Endodermal cell (in vitro differentiated cells): Measurements from ENCODE around the gene OR2B2. TPM values are rescaled to one million over a fixed set of nuclear protein-coding genes. Genes with fewer than 3 reads are reported as not detected.

ENCODE experiments used
- DNase-seq: peaks from one replicate; pipeline ENCODE4 v3.0.0-alpha.2; 2017
- H3K27ac ChIP-seq: 2 replicates; pipeline ENCODE4 v1.5.1; 2013; ENCODE audit warnings: mild to moderate bottlenecking, low read depth, low read length, moderate library complexity
- H3K27me3 ChIP-seq: 2 replicates; pipeline ENCODE4 v1.6.1; 2013; ENCODE audit warnings: mild to moderate bottlenecking, low read length, moderate library complexity; ENCODE audit not compliant: insufficient read depth, control insufficient read depth, poor library complexity, severe bottlenecking
- H3K36me3 ChIP-seq: 2 replicates; pipeline ENCODE4 v1.7.0; 2013; ENCODE audit warnings: mild to moderate bottlenecking, low read length, moderate library complexity; ENCODE audit not compliant: control insufficient read depth, insufficient read depth
- H3K4me1 ChIP-seq: one replicate; pipeline ENCODE4 v1.7.0; 2013; ENCODE audit warnings: low read length; ENCODE audit not compliant: control insufficient read depth, insufficient read depth
- H3K4me3 ChIP-seq: 2 replicates; pipeline ENCODE4 v1.5.1; 2013; ENCODE audit warnings: mild to moderate bottlenecking, low read length, moderate library complexity
- H3K9ac ChIP-seq: 2 replicates; pipeline ENCODE4 v1.6.1; 2013; ENCODE audit warnings: mild to moderate bottlenecking, low read length, moderate library complexity; ENCODE audit not compliant: poor library complexity, severe bottlenecking; ENCODE audit errors: extremely low read depth
- H3K9me3 ChIP-seq: 2 replicates; pipeline ENCODE4 v1.6.1; 2013; ENCODE audit warnings: mild to moderate bottlenecking, low read length, moderate library complexity; ENCODE audit not compliant: control insufficient read depth
- H3K27ac Mint-ChIP-seq: 2 replicates; pipeline ENCODE4 v1.8.0; 2020; ENCODE audit warnings: mixed read lengths
- H3K27me3 Mint-ChIP-seq: 2 replicates; pipeline ENCODE4 v1.8.0; 2021; ENCODE audit warnings: mild to moderate bottlenecking, mixed read lengths; ENCODE audit not compliant: insufficient read depth
- H3K36me3 Mint-ChIP-seq: 2 replicates; pipeline ENCODE4 v1.8.0; 2020; ENCODE audit warnings: low read depth, mixed read lengths
- H3K4me1 Mint-ChIP-seq: 2 replicates; pipeline ENCODE4 v1.8.0; 2020; ENCODE audit warnings: mixed read lengths
- H3K4me3 Mint-ChIP-seq: 2 replicates; pipeline ENCODE4 v1.8.0; 2020; ENCODE audit warnings: mild to moderate bottlenecking, moderate library complexity, mixed read lengths
- H3K9me3 Mint-ChIP-seq: 2 replicates; pipeline ENCODE4 v1.8.0; 2020; ENCODE audit warnings: mild to moderate bottlenecking, mixed read lengths
- WGBS, 2 experiments: methylation state at CpG; one replicate each; pipeline versions ENCODE4 v1.1.5 to v1.1.7; 2013; ENCODE audit warnings: missing lambda C conversion rate in 2 of 2, mixed read lengths in 1 of 2; ENCODE audit not compliant: insufficient coverage in 1 of 2, insufficient read length in 1 of 2; 5-methylcytosine and 5-hydroxymethylcytosine counted together
- total RNA-seq, 2 donors: library from RNA; stranded (reverse); fragmentation: NEBNext Ultra II Directional in 1 of 2; extraction: Animal tissue kit (Norgen Biotek cat#: 25700) in 1 of 2; gene quantifications; 2 replicates in 1 of 2; 3 replicates in 1 of 2; pipeline ENCODE4 v1.2.1, GENCODE V29; 2021
- TF ChIP-seq, protein P1 (sequence below): fragments of 200-600 bp; sonication (generic); conservative IDR thresholded peaks from 2 replicates; pipeline ENCODE4 v1.5.0; 2021; ENCODE audit warnings: antibody characterized with exemption, mild to moderate bottlenecking

OR2B2 gene
- total RNA-seq, 2 donors from 2014 or later, result not detected

GRCh38 chr6:27893059-27893835, 18.9 kb downstream of the OR2B2 start:
- H3K4me3 Mint-ChIP-seq, result no peak overlapping the region
- TF ChIP-seq, protein P1, sequence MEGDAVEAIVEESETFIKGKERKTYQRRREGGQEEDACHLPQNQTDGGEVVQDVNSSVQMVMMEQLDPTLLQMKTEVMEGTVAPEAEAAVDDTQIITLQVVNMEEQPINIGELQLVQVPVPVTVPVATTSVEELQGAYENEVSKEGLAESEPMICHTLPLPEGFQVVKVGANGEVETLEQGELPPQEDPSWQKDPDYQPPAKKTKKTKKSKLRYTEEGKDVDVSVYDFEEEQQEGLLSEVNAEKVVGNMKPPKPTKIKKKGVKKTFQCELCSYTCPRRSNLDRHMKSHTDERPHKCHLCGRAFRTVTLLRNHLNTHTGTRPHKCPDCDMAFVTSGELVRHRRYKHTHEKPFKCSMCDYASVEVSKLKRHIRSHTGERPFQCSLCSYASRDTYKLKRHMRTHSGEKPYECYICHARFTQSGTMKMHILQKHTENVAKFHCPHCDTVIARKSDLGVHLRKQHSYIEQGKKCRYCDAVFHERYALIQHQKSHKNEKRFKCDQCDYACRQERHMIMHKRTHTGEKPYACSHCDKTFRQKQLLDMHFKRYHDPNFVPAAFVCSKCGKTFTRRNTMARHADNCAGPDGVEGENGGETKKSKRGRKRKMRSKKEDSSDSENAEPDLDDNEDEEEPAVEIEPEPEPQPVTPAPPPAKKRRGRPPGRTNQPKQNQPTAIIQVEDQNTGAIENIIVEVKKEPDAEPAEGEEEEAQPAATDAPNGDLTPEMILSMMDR, result no peak
- Histone ChIP-seq H3K27me3 (no peaks in the 10 kb centered on the region), H3K9ac (peak overlapping the region; percentile 96), H3K36me3 (no peaks in the 10 kb centered on the region), H3K4me3 (peak overlapping the region; percentile 92), H3K4me1 (peaks cover 11% of the 10 kb centered on the region), H3K27ac (peak overlapping the region; percentile 94), H3K9me3 (no peaks in the 10 kb centered on the region)
- no peak overlapping the region for H3K27ac Mint-ChIP-seq
- H3K4me1 Mint-ChIP-seq, result peaks cover 26% of the 10 kb centered on the region
- WGBS, 2 experiments, result 0% methylated on average over 20 to 41 of the region's 41 CpGs
- peak; percentile 98 for DNase-seq
- H3K36me3 Mint-ChIP-seq, result no peaks in the 10 kb centered on the region
- no peaks in the 10 kb centered on the region for H3K27me3 Mint-ChIP-seq
- no peaks in the 10 kb centered on the region for H3K9me3 Mint-ChIP-seq

DNA sequence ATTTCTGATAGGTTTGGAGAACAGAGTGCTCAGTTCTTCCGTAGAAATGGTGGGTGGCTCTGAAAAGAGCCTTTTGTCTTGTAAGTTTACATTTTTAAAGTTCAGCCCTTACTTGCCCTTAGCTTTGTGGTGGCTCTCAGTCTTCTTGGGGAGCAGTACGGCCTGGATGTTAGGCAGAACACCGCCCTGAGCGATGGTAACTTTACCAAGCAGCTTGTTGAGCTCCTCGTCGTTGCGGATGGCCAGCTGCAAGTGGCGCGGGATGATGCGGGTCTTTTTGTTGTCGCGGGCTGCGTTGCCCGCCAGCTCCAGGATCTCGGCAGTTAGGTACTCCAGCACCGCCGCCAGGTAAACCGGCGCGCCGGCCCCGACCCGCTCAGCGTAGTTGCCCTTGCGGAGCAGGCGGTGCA, 19.5 kb downstream of the OR2B2 start:
- H3K27ac Mint-ChIP-seq, result no peak overlapping the region
- H3K4me3 Mint-ChIP-seq, result no peak overlapping the region

GRCh38 chr6:27891320-27891875, 20.8 kb downstream of the OR2B2 start:
- Mint-ChIP-seq H3K9me3 (no peaks in the 10 kb centered on the region), H3K27me3 (no peaks in the 10 kb centered on the region), H3K36me3 (no peaks in the 10 kb centered on the region), H3K4me3 (no peak overlapping the region), H3K4me1 (peaks cover 32% of the 10 kb centered on the region), H3K27ac (no peak overlapping the region)
- peak overlapping the region; percentile 92 for H3K4me3 ChIP-seq
- H3K36me3 ChIP-seq, result no peaks in the 10 kb centered on the region
- no peak for DNase-seq
- peak overlapping the region; percentile 96 for H3K9ac ChIP-seq
- H3K27me3 ChIP-seq, result no peaks in the 10 kb centered on the region
- H3K4me1 ChIP-seq, result peaks cover 11% of the 10 kb centered on the region
- WGBS, 2 experiments, result 0% methylated on average over 4 to 7 of the region's 7 CpGs
- H3K9me3 ChIP-seq, result no peaks in the 10 kb centered on the region
- TF ChIP-seq, protein P1, result no peak
- peak overlapping the region; percentile 94 for H3K27ac ChIP-seq

More for the DNA sequence above, 19.5 kb downstream of the OR2B2 start:
- Histone ChIP-seq H3K36me3 (no peaks in the 10 kb centered on the region), H3K9ac (peak overlapping the region; percentile 96), H3K27ac (peak overlapping the region; percentile 94), H3K4me3 (peak overlapping the region; percentile 92), H3K4me1 (peaks cover 11% of the 10 kb centered on the region), H3K9me3 (no peaks in the 10 kb centered on the region), H3K27me3 (no peaks in the 10 kb centered on the region)
- whole genome bisulfite sequencing, 2 experiments, result 0 to 2% methylated on average over 15 to 26 of the region's 26 CpGs
- DNase-seq, result no peak
- TF ChIP-seq, protein P1, result no peak
- Mint-ChIP-seq H3K36me3 (no peaks in the 10 kb centered on the region), H3K27me3 (no peaks in the 10 kb centered on the region), H3K9me3 (no peaks in the 10 kb centered on the region), H3K4me1 (peaks cover 32% of the 10 kb centered on the region)
